Breast epithelium (tissue), 4 donors: ENCODE results near the gene KIF1B. TPM values are rescaled to one million over a fixed set of nuclear protein-coding genes. Genes with fewer than 3 reads are reported as not detected.

Experiments used
- DNase-seq, 2 donors: peaks; one replicate each; pipeline ENCODE4 v3.0.0-alpha.2; 2019; ENCODE audit warnings: low spot score in 2 of 2
- H3K27ac ChIP-seq, 2 donors: fragments of 200-600 bp; sonication (generic) in 1 of 2; one replicate each; pipeline ENCODE4 v1.5.1; 2016 to 2019; ENCODE audit warnings: mild to moderate bottlenecking in 1 of 2
- H3K27me3 ChIP-seq, 2 donors: fragments of 200-600 bp; sonication (generic) in 1 of 2; one replicate each; pipeline versions ENCODE4 v1.5.1 to v1.6.0; 2017 to 2019; ENCODE audit warnings: control low read depth in 1 of 2, mild to moderate bottlenecking in 1 of 2
- H3K36me3 ChIP-seq: fragments of 200-600 bp; one replicate; pipeline ENCODE4 v1.5.1; 2019
- H3K4me1 ChIP-seq, 2 donors: fragments of 200-600 bp; sonication (generic); one replicate each; pipeline ENCODE4 v1.5.1; 2016 to 2019; ENCODE audit warnings: control low read depth in 1 of 2
- H3K4me3 ChIP-seq, 3 donors: fragments of 200-600 bp; sonication (generic); 1 replicate in 2 of 3; 2 replicates in 1 of 3; pipeline ENCODE4 v1.5.1; 2016 to 2019; ENCODE audit warnings: mild to moderate bottlenecking in 3 of 3, moderate library complexity in 2 of 3
- H3K9me3 ChIP-seq, 2 donors: fragments of 200-600 bp; sonication (generic) in 1 of 2; one replicate each; pipeline ENCODE4 v1.5.1; 2016 to 2019; ENCODE audit warnings: control low read depth in 1 of 2
- POLR2A ChIP-seq: fragments of 450-650 bp; IDR thresholded peaks from one replicate; pipeline ENCODE4 v1.6.1; 2016; ENCODE audit warnings: antibody characterized with exemption, mild to moderate bottlenecking, moderate library complexity
- POLR2AphosphoS5 ChIP-seq, 3 donors: sonication (generic); formaldehyde crosslinking; IDR thresholded peaks; one replicate each; pipeline ENCODE4 v1.6.1; 2017; ENCODE audit warnings: antibody characterized with exemption in 3 of 3
- intact Hi-C: fragments of 100-400 bp; cut with DNase I; formaldehyde crosslinking; loops from one replicate; pipeline ENCODE4 v1.15.1; 2023; ENCODE audit warnings: low total_unique reads
- total RNA-seq, 3 donors: library from RNA; depleted of rRNA; stranded (reverse); fragments of >200 nt; gene quantifications; one replicate each; pipeline ENCODE4 v1.1.0, GENCODE V29; 2016
- TF ChIP-seq, protein P1 (sequence below), 3 donors: fragments of 450-650 bp; IDR thresholded peaks; one replicate each; pipeline ENCODE4 v1.5.1; 2016 to 2017; ENCODE audit warnings: antibody characterized with exemption in 3 of 3, mild to moderate bottlenecking in 3 of 3, moderate library complexity in 3 of 3

Gene KIF1B
- total RNA-seq, 3 donors from 2014 or later, result 42.6 to 45.7 (median 43.5) TPM

GRCh38 chr1:10339036-10339567, 128.7 kb downstream of the KIF1B start:
- Histone ChIP-seq H3K36me3 (peaks cover 9% of the 10 kb centered on the region), H3K27me3 (no peaks in the 10 kb centered on the region), H3K4me3 (no peak overlapping the region), H3K9me3 (no peaks in the 10 kb centered on the region), H3K27ac (no peak overlapping the region), H3K4me1 (no peaks in the 10 kb centered on the region)
- TF ChIP-seq POLR2AphosphoS5 (IDR thresholded peaks at IDR 0.05), result no peak
- TF ChIP-seq, protein P1, sequence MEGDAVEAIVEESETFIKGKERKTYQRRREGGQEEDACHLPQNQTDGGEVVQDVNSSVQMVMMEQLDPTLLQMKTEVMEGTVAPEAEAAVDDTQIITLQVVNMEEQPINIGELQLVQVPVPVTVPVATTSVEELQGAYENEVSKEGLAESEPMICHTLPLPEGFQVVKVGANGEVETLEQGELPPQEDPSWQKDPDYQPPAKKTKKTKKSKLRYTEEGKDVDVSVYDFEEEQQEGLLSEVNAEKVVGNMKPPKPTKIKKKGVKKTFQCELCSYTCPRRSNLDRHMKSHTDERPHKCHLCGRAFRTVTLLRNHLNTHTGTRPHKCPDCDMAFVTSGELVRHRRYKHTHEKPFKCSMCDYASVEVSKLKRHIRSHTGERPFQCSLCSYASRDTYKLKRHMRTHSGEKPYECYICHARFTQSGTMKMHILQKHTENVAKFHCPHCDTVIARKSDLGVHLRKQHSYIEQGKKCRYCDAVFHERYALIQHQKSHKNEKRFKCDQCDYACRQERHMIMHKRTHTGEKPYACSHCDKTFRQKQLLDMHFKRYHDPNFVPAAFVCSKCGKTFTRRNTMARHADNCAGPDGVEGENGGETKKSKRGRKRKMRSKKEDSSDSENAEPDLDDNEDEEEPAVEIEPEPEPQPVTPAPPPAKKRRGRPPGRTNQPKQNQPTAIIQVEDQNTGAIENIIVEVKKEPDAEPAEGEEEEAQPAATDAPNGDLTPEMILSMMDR (IDR thresholded peaks at IDR 0.05), result no peak
- no peak for TF ChIP-seq POLR2A
- no peak for DNase-seq
- intact Hi-C loops, result no loop called here

- no peak for TF ChIP-seq POLR2AphosphoS5 (IDR thresholded peaks at IDR 0.05)
- TF ChIP-seq, protein P1 (IDR thresholded peaks at IDR 0.05), result no peak
- peaks cover 7% of the 10 kb centered on the region for H3K36me3 ChIP-seq
- no peaks in the 10 kb centered on the region for H3K9me3 ChIP-seq
- no peak for DNase-seq
- H3K27ac ChIP-seq, result no peak overlapping the region
- H3K4me3 ChIP-seq, result no peak overlapping the region
- intact Hi-C loops, result no loop called here
- H3K27me3 ChIP-seq, result no peaks in the 10 kb centered on the region
- no peaks in the 10 kb centered on the region for H3K4me1 ChIP-seq
Measured at GRCh38 chr1:10339815-10340214, 129.4 kb downstream of the KIF1B start.

DNA sequence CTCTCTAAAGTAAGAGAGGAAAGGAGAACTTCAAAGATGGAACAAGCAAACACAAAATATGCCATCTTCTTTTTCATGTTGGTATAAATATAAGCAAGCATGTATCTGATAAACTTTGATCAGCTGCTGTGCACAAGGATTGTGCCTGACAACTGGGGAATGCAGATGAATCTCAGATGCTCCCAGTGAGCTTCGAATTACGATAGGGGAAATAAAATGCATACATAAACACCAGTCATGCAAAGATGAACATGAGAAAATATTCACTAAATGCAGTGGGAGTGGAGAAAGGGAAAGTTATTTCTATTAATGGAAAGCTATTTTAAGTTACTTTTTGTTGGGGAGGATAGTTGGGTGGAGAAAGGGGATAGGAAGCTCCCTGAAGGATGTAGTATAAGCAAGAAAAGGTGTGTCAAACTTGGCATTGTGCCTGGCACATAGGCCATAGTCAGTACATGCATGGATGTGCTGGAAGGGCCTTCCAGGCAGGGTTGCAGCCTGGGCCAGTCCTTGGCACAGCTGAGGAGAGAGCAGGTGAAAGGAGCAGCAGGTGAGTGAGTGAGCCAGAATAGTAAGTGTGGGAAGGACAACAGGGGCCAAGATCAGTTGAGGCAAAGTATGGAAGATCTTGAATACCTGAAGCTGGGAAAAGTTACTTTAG, 130.7 kb downstream of the KIF1B start:
- intact Hi-C loops, result no loop called here
- Histone ChIP-seq H3K4me1 (no peaks in the 10 kb centered on the region), H3K27ac (no peak overlapping the region), H3K9me3 (no peaks in the 10 kb centered on the region), H3K4me3 (no peak overlapping the region), H3K36me3 (peaks cover 7% of the 10 kb centered on the region), H3K27me3 (no peaks in the 10 kb centered on the region)
- no peak for DNase-seq
- TF ChIP-seq POLR2A (no peak), POLR2AphosphoS5 (IDR thresholded peaks at IDR 0.05) (no peak)
- TF ChIP-seq, protein P1 (IDR thresholded peaks at IDR 0.05), result no peak

GRCh38 chr1:10347109-10347508, 136.7 kb downstream of the KIF1B start:
- peaks cover 7% of the 10 kb centered on the region for H3K36me3 ChIP-seq
- no peak for TF ChIP-seq POLR2A
- no peak for TF ChIP-seq POLR2AphosphoS5 (IDR thresholded peaks at IDR 0.05)
- TF ChIP-seq, protein P1 (IDR thresholded peaks at IDR 0.05), result no peak
- H3K9me3 ChIP-seq, result no peaks in the 10 kb centered on the region
- no peak overlapping the region for H3K27ac ChIP-seq
- H3K4me3 ChIP-seq, result no peak overlapping the region
- H3K27me3 ChIP-seq, result no peaks in the 10 kb centered on the region
- intact Hi-C loops, result no loop called here
- no peak for DNase-seq
- no peaks in the 10 kb centered on the region for H3K4me1 ChIP-seq

DNA sequence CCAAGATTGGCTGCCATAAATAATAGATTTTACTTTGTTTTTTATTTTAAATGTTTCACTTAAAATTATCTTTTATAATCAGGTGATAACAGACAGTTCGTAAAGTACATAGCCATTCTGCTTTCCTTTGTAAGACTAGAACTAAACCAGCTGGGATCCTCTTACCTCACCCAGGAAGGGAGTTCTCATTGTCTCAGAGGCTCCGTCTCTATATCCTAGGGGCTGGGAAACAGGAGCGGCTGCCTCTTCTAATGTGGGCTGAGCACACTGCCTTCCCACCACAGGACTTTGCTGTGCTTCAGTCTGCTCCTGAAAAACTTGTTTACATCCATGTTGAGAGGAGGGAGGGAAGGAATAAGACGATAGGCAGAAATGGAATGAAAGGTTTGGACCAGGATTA, 142.9 kb downstream of the KIF1B start:
- Histone ChIP-seq H3K27me3 (no peaks in the 10 kb centered on the region), H3K27ac (no peak overlapping the region), H3K4me3 (no peak overlapping the region), H3K9me3 (no peaks in the 10 kb centered on the region), H3K4me1 (no peaks in the 10 kb centered on the region), H3K36me3 (no peaks in the 10 kb centered on the region)
- intact Hi-C loops, result no loop called here
- DNase-seq, result no peak
- TF ChIP-seq, protein P1 (IDR thresholded peaks at IDR 0.05), result no peak
- TF ChIP-seq POLR2A, result no peak
- no peak for TF ChIP-seq POLR2AphosphoS5 (IDR thresholded peaks at IDR 0.05)
